GM12878 (cell line): ENCODE results near the gene APOC1. TPM values are rescaled to one million over a fixed set of nuclear protein-coding genes. Genes with fewer than 3 reads are reported as not detected.

Experiments
- ATAC-seq: fragments of 200-7000 bp; cut with Tn5 transposase; 3 replicates; pipeline ENCODE4 v1.9.1; 2020; ENCODE audit warnings: mild to moderate bottlenecking, moderate library complexity
- BruUV-seq: library from RNA; stranded (reverse); fragments of 400-500 nt; replicated peaks from 2 replicates; lab custom pipeline; 2021; lab: Mats Ljungman, UMichigan
- CTCF ChIA-PET: fragments of 300-600 bp; sonication (Branson Sonifier 250); formaldehyde crosslinking; extraction: SDS; loops from one replicate; lab custom pipeline; 2021; ENCODE audit warnings: inconsistent platforms; lab: Yijun Ruan, JAX
- POLR2A ChIA-PET: fragments of 350-600 bp; formaldehyde crosslinking; extraction: SDS; loops from one replicate; lab custom pipeline; 2021; ENCODE audit warnings: inconsistent platforms; lab: Charles Lee
- RAD21 ChIA-PET: fragments of 300-600 bp; sonication (Branson Sonifier 250); formaldehyde crosslinking; loops from one replicate; lab custom pipeline; 2023; ENCODE audit warnings: antibody characterized with exemption; ENCODE audit not compliant: unreplicated experiment; lab: Charles Lee
- SMC1A ChIA-PET: fragments of 300-600 bp; sonication (Branson Sonifier 250); formaldehyde crosslinking; loops from one replicate; lab custom pipeline; 2023; ENCODE audit not compliant: unreplicated experiment, uncharacterized antibody; lab: Charles Lee
- DNase-seq: peaks from one replicate; pipeline ENCODE4 v3.0.0-alpha.2; 2011; ENCODE audit warnings: low read depth, low spot score
- FAIRE-seq: peaks from 3 replicates; lab custom pipeline; 2011; peaks lifted over from hg19 to GRCh38; lab: Jason Lieb, UNC
- H2AFZ ChIP-seq: 2 replicates; pipeline ENCODE4 v1.6.0; 2011; ENCODE audit warnings: low read depth, low read length, control low read depth; ENCODE audit not compliant: control insufficient read depth
- H3K27ac ChIP-seq: 2 replicates; pipeline ENCODE4 v1.5.1; 2011; ENCODE audit warnings: control low read depth; ENCODE audit not compliant: control insufficient read depth, insufficient read depth
- H3K27me3 ChIP-seq, 2 experiments: replicated peaks in 1 of 2; 2 replicates each; pipeline versions ENCODE4 v1.6.0 to v1.6.1; 2011; ENCODE audit warnings: low read length in 1 of 2; ENCODE audit not compliant: control insufficient read depth in 2 of 2, insufficient read depth in 2 of 2
- H3K36me3 ChIP-seq, 2 experiments: 2 replicates each; pipeline ENCODE4 v1.5.1; 2011; ENCODE audit warnings: low read length in 1 of 2; ENCODE audit not compliant: control insufficient read depth in 2 of 2, insufficient read depth in 2 of 2
- H3K4me1 ChIP-seq: 2 replicates; pipeline ENCODE4 v1.6.1; 2011; ENCODE audit warnings: mild to moderate bottlenecking, low read length, moderate library complexity, mixed read lengths; ENCODE audit not compliant: control insufficient read depth, insufficient read depth
- H3K4me2 ChIP-seq: 2 replicates; pipeline ENCODE4 v1.6.0; 2011; ENCODE audit warnings: control low read depth; ENCODE audit not compliant: control insufficient read depth, insufficient read depth
- H3K4me3 ChIP-seq: fragments of 200-600 bp; sonication (generic); 2 replicates; pipeline ENCODE4 v1.5.1; 2016
- H3K79me2 ChIP-seq: 2 replicates; pipeline ENCODE4 v1.6.0; 2011; ENCODE audit warnings: low read length; ENCODE audit not compliant: control insufficient read depth, insufficient read depth
- H3K9ac ChIP-seq: 2 replicates; pipeline ENCODE4 v1.8.0; 2011; ENCODE audit warnings: low read length, control low read depth, mixed read lengths; ENCODE audit not compliant: control insufficient read depth, insufficient read depth
- H3K9me3 ChIP-seq: replicated peaks from 3 replicates; pipeline ENCODE4 v1.5.1; 2011; ENCODE audit warnings: mild to moderate bottlenecking, low read length; ENCODE audit not compliant: control insufficient read depth, insufficient read depth
- H4K20me1 ChIP-seq: 2 replicates; pipeline ENCODE4 v1.6.0; 2011; ENCODE audit not compliant: control insufficient read depth, insufficient read depth
- ASH2L ChIP-seq: fragments of 300-600, 200-600 bp; sonication (generic); IDR thresholded peaks from 2 replicates; pipeline ENCODE4 v1.6.1; 2017; ENCODE audit warnings: low read depth, mild to moderate bottlenecking, borderline replicate concordance
- BACH1 ChIP-seq: fragments of 450-650 bp; IDR thresholded peaks from 2 replicates; pipeline ENCODE4 v1.6.1; 2017; ENCODE audit warnings: mild to moderate bottlenecking, borderline replicate concordance
- CBX5 ChIP-seq: sonication (generic); IDR thresholded peaks from 2 replicates; pipeline ENCODE4 v1.6.1; 2016; ENCODE audit warnings: low read depth, moderate library complexity, mild to moderate bottlenecking, inconsistent platforms
- FOS ChIP-seq: IDR thresholded peaks from 3 replicates; pipeline ENCODE4 v1.6.1; 2011; ENCODE audit warnings: borderline replicate concordance; ENCODE audit not compliant: insufficient read length; ENCODE audit errors: extremely low read depth
- FOXM1 ChIP-seq: IDR thresholded peaks from 2 replicates; pipeline ENCODE4 v1.6.1; 2012; ENCODE audit warnings: low read depth, mild to moderate bottlenecking, inconsistent platforms, low read length, moderate library complexity
- NFYB ChIP-seq: IDR thresholded peaks from 2 replicates; pipeline ENCODE4 v1.6.1; 2011; ENCODE audit warnings: low read depth, mild to moderate bottlenecking, low read length, improper control_type of control experiment, moderate library complexity; ENCODE audit not compliant: insufficient read depth
- NR2F1 ChIP-seq: fragments of 450-650 bp; conservative IDR thresholded peaks from 2 replicates; pipeline ENCODE4 v1.6.1; 2017; ENCODE audit warnings: mild to moderate bottlenecking
- POLR2AphosphoS2 ChIP-seq: IDR thresholded peaks from 2 replicates; pipeline ENCODE4 v1.6.1; 2011; ENCODE audit warnings: low read depth, mild to moderate bottlenecking, low read length, improper control_type of control experiment, moderate library complexity
- SREBF1 ChIP-seq: IDR thresholded peaks from 2 replicates; pipeline ENCODE4 v1.6.1; 2012; ENCODE audit warnings: mild to moderate bottlenecking, low read length
- ZNF217 ChIP-seq: fragments of 450-650 bp; IDR thresholded peaks from 2 replicates; pipeline ENCODE4 v1.6.1; 2017; ENCODE audit warnings: antibody characterized with exemption, mild to moderate bottlenecking
- WGBS: methylation state at CpG from one replicate; pipeline ENCODE4 v1.1.6; 2016; ENCODE audit warnings: low lambda C conversion rate; ENCODE audit not compliant: insufficient replicate concordance, insufficient coverage; ENCODE audit errors: missing lambda C conversion rate; 5-methylcytosine and 5-hydroxymethylcytosine counted together
- in situ Hi-C: fragments of 300-500 bp; cut with MboI; formaldehyde crosslinking; loops from 9 replicates; pipeline ENCODE4 v1.14.3; 2018; ENCODE audit warnings: mixed read lengths
- intact Hi-C: fragments of 100-400 bp; cut with micrococcal nuclease; formaldehyde crosslinking; loops from one replicate; pipeline ENCODE4 v1.14.2; 2022; ENCODE audit not compliant: unreplicated experiment
- polyA plus RNA-seq, 11 experiments: library from polyadenylated mRNA; depleted of rRNA in 4 of 11; unstranded in 6 of 11; stranded (reverse) in 5 of 11; fragments of >200 nt; fragmentation: Nextera tagmentation in 4 of 11; fragmentation: Illumina TruSeq in 1 of 11; extraction: Ambion mirVana in 4 of 11; extraction: Trizol in 1 of 11; gene quantifications; 1 replicate in 1 of 11; 2 replicates in 10 of 11; pipeline versions ENCODE4 v1.2.1 to v1.2.3, GENCODE V29; 2011 to 2016; ENCODE audit warnings: inconsistent platforms in 2 of 11, missing spikeins in 2 of 11, low read depth in 1 of 11
- total RNA-seq, 4 experiments: library from RNA; depleted of rRNA in 3 of 4; stranded (reverse); fragments of >200 nt in 3 of 4; fragmentation: Illumina TruSeq in 1 of 4; extraction: Trizol in 1 of 4; gene quantifications; 2 replicates each; pipeline versions ENCODE4 v1.2.1 to v1.2.3, GENCODE V29; 2013 to 2021
- TF ChIP-seq, protein P1 (sequence below): fragments of 450-650 bp; IDR thresholded peaks from 2 replicates; pipeline ENCODE4 v1.6.1; 2018; ENCODE audit warnings: borderline replicate concordance, mild to moderate bottlenecking; ENCODE audit not compliant: partially characterized antibody

APOC1 gene
- total and polyA plus RNA-seq, 10 of the 15 experiments (the other 5 are each of a cell fraction or from before 2014, with no cell fraction given) = 0.73 to 4.0 (median 2.6) TPM

DNA sequence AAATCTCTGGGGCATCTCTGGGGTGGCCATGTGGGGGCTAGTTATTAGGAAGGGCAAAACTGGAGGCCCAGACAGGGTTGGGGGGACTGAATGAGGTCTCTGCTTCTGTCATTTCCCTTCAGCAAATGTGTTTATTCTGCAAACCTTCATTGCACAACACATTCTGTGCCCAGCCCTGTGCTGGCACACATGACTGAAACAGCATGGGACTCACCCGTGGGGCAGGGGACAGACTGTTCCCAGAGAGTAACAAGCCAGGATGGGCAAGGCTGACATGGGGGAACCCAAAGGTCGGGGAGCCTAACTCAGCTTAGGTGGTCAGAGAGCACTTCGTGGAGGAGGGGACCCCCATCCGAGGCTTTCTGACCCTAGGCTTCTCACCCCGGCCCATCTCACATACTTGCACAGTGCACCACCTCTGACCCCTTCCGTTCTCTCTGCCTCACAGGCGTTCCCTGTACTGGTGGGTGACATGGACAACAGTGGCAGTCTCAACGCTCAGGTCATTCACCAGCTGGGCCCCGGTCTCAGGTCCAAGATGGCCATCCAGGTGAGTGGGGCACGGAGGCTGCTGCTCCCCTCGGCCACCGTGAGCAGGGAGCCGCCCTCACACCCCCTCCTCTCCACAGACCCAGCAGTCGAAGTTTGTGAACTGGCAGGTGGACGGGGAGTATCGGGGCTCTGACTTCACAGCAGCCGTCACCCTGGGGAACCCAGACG is 20.9 kb upstream of the APOC1 start:
- BruUV-seq = no TSS peak
- Histone ChIP-seq H3K79me2 (peaks cover 32% of the 10 kb centered on the region), H3K9ac (no peak overlapping the region), H3K4me2 (0 out of 2 replicates have a peak overlapping the region, but pooled peaks have one; percentile 96), H3K4me1 (peaks cover 19% of the 10 kb centered on the region), H3K36me3 (peaks cover 5 to 23% of the 10 kb centered on the region in 2 experiments; a peak in 3 of 4 replicates), H3K27ac (no peak overlapping the region), H2AFZ (no peak overlapping the region), H3K27me3 (no peaks in the 10 kb centered on the region), H3K4me3 (no peak overlapping the region), H3K9me3 (peaks cover 1% of the 10 kb centered on the region; the same call in 1 of the 3 replicates), H4K20me1 (no peaks in the 10 kb centered on the region)
- POLR2A ChIA-PET = no interaction called here
- no peak for ATAC-seq
- intact Hi-C loops = loop anchor here (5.0 kb wide), 1 partner anchor 46 kb away; the partner anchor contains the start of gene NECTIN2
- DNase-seq = no peak
- over 99% methylated on average over 18 of the region's 18 CpGs for WGBS
- RAD21 ChIA-PET = no interaction called here
- CTCF ChIA-PET = interaction anchor here (1.0 kb wide), 1 partner anchor 12 kb away, joined by 3 read pairs; the partner anchor contains the start of gene APOE
- in situ Hi-C loops = no loop called here
- TF ChIP-seq FOXM1 (no peak), SREBF1 (no peak), ZNF217 (no peak), POLR2AphosphoS2 (no peak), NR2F1 (no peak), CBX5 (no peak), ASH2L (no peak), FOS (no peak), BACH1 (no peak), NFYB (no peak)
- TF ChIP-seq, protein P1, sequence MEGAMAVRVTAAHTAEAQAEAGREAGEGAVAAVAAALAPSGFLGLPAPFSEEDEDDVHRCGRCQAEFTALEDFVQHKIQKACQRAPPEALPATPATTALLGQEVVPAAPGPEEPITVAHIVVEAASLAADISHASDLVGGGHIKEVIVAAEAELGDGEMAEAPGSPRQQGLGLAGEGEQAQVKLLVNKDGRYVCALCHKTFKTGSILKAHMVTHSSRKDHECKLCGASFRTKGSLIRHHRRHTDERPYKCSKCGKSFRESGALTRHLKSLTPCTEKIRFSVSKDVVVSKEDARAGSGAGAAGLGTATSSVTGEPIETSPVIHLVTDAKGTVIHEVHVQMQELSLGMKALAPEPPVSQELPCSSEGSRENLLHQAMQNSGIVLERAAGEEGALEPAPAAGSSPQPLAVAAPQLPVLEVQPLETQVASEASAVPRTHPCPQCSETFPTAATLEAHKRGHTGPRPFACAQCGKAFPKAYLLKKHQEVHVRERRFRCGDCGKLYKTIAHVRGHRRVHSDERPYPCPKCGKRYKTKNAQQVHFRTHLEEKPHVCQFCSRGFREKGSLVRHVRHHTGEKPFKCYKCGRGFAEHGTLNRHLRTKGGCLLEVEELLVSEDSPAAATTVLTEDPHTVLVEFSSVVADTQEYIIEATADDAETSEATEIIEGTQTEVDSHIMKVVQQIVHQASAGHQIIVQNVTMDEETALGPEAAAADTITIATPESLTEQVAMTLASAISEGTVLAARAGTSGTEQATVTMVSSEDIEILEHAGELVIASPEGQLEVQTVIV = no peak
- FAIRE-seq = no peak
- SMC1A ChIA-PET = no interaction called here
